Measurements from ENCODE around the gene GBP4.
"Not testable (repeated sequence)": the region's sequence is repeated elsewhere in the genome, so short reads cannot be mapped to it uniquely, and the experiment has no call there.

Gene GBP4

GRCh38 chr1:89198491-89199072 is at the start of gene GBP4:
TSS of gene GBP4 (minus strand) at chr1:89198942. CDS start at chr1:89198834, 108 bp downstream.
- peak; percentile 73 for DNase-seq

GRCh38 chr1:89243046-89243445 is 44.3 kb upstream of the GBP4 start:
- DNase-seq, result no peak

GRCh38 chr1:89221341-89221740 is 22.6 kb upstream of the GBP4 start:
- DNase-seq, result no peak

- DNase-seq, result not testable (repeated sequence)
Observed at GRCh38 chr1:89219851-89220250, 21.1 kb upstream of the GBP4 start.

GRCh38 chr1:89218941-89219340 is 20.2 kb upstream of the GBP4 start:
- not testable (repeated sequence) for DNase-seq

- DNase-seq, result no peak
Observed at GRCh38 chr1:89213347-89213746, 14.6 kb upstream of the GBP4 start.

GRCh38 chr1:89211035-89211634 is 12.4 kb upstream of the GBP4 start:
- DNase-seq, result no peak

GRCh38 chr1:89206373-89206772 is 7.6 kb upstream of the GBP4 start:
- DNase-seq, result no peak

- DNase-seq, result no peak
Observed at GRCh38 chr1:89203166-89203565, 4.4 kb upstream of the GBP4 start.

GRCh38 chr1:89201106-89201794 is 2.5 kb upstream of the GBP4 start:
- no peak for DNase-seq

GRCh38 chr1:89200663-89201062 is 1.9 kb upstream of the GBP4 start:
- DNase-seq, result peak; percentile 19

GRCh38 chr1:89199525-89200031 is 836 bp upstream of the GBP4 start:
- DNase-seq, result peak; percentile 15

GRCh38 chr1:89198081-89198480 is 661 bp downstream of the GBP4 start:
- no peak for DNase-seq

- DNase-seq, result no peak
Observed at GRCh38 chr1:89195476-89195875, 3.3 kb downstream of the GBP4 start.

- no peak for DNase-seq
Observed at GRCh38 chr1:89191314-89191713, 7.4 kb downstream of the GBP4 start.

- DNase-seq, result no peak
Observed at GRCh38 chr1:89190017-89190416, 8.7 kb downstream of the GBP4 start.

- DNase-seq, result no peak
Observed at GRCh38 chr1:89179343-89179742, 19.4 kb downstream of the GBP4 start.

GRCh38 chr1:89176971-89177370 is 21.8 kb downstream of the GBP4 start:
- DNase-seq, result no peak

GRCh38 chr1:89175601-89176256 is 23.0 kb downstream of the GBP4 start, which contains the start of gene GBP7:
TSS of gene GBP7 (minus strand) at chr1:89176003. CDS start at chr1:89171935, 4,068 bp downstream.
- no peak for DNase-seq

- DNase-seq, result no peak
Observed at GRCh38 chr1:89174491-89174890, 24.3 kb downstream of the GBP4 start.

GRCh38 chr1:89172468-89173143 is 26.1 kb downstream of the GBP4 start:
- DNase-seq, result no peak

- peak; percentile 33 for DNase-seq
Observed at GRCh38 chr1:89171067-89171438, 27.7 kb downstream of the GBP4 start.
